Mesenteric fat pad (tissue), 1 donor: ENCODE measurements around the gene PANX3. TPM values are rescaled to one million over a fixed set of nuclear protein-coding genes. Genes with fewer than 3 reads are reported as not detected.

Experiments
- DNase-seq: peaks from one replicate; pipeline ENCODE4 v3.0.0-alpha.2; 2020; ENCODE audit warnings: low spot score
- total RNA-seq: library from RNA; stranded (reverse); fragmentation: NEBNext Ultra II Directional; extraction: Animal tissue kit (Norgen Biotek cat#: 25700); gene quantifications from one replicate; pipeline ENCODE4 v1.2.1, GENCODE V29; 2021
- donor health status: DM: yes; HTN: yes; CAD: no.

PANX3 gene
- total RNA-seq, 1 donor from 2014 or later, result not detected

GRCh38 chr11:124656774-124657630 is 45.8 kb downstream of the PANX3 start:
- no peak for DNase-seq

DNA sequence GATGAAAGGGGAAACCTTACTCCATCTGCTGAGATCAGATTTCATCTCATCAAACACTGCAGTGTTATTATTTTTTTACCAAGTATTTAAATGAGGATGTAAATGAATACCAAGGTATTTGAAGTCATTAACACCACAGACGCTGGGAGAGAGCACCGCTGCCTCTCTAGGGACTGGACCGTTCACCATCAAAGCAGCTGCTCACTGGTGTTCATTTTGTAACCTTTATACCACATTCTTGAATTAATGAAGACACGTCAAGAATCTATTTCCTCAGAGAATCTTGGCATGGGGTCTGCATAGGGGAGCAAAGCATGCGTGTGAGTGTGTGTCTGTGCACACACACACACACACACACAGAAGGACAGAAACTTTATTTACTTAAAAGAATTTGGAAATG is 46.7 kb downstream of the PANX3 start:
- no peak for DNase-seq

- no peak for DNase-seq
Observed at GRCh38 chr11:124658501-124658900, 47.3 kb downstream of the PANX3 start.

GRCh38 chr11:124658986-124659385 is 47.8 kb downstream of the PANX3 start:
- DNase-seq, result no peak

DNA sequence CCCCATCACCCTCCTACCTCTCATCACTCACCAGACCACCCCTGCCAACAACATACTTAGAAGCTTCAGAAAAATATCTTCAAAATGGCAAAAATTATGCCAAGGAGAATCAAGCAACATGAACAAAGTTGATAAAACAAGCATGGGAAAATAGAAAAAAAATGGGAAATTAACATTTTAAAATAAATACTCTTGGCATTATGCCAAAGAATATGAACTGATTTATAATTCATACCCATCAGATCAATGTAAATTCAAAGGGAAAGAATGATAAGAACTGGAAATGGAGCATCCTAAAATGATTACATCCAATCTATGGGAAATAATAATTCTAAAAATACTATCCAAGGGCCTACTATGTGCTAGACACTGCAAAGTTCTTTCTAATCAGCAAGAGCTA is 50.3 kb downstream of the PANX3 start:
- DNase-seq, result no peak

DNA sequence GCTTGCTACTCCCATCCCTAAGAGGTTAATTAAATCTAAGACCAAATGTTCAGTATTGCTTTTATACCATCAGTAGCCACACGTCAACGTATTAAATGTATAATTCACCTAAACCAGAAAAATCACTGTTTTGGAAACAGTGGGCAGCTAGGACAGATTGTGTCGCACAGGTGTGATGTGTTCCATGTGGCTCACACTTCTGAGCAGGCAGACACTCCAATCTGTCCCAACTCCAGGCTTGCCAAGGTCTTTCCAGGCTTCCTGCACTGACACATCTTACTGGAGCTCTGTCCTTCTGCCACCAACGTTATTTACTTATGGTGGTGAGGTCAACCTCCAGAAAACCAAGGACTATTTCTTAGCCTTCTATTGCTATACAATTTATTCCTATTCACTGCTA is 50.9 kb downstream of the PANX3 start:
- no peak for DNase-seq

GRCh38 chr11:124663861-124664260 is 52.6 kb downstream of the PANX3 start:
- DNase-seq, result no peak

- no peak for DNase-seq
Observed at GRCh38 chr11:124667601-124668000, 56.4 kb downstream of the PANX3 start.

DNA sequence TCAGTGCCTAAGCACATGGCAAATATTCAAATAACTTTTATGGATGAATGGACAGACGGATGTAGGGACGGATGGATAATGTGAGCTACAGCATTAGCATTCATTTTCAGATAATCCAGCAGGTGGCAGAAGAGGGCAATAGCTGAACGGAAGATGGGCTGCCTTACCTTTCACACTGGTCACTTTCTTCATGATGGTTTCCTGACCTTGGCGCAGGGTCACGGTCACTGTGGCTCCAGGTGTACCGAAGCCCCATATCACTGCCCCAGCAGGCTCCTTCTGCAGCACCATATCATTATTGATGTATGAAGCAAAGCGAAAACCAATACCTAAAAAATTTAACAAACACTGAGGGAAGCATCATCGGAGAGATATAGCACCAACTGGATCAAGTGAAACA is 58.0 kb downstream of the PANX3 start:
- no peak for DNase-seq

Other genes starting within 250 kb of the PANX3 start
- gene OR8B2, start 226.9 kb upstream of the PANX3 start, total RNA-seq, result not detected
- gene OR8B3, start 212.4 kb upstream of the PANX3 start, total RNA-seq, result not detected
- not detected for gene OR8B4, start 186.6 kb upstream of the PANX3 start, total RNA-seq
- gene OR8B8, start 165.7 kb upstream of the PANX3 start, total RNA-seq, result not detected
- not detected for gene OR8B12, start 67.8 kb upstream of the PANX3 start, total RNA-seq
- not detected for gene OR8A1, start 41.4 kb upstream of the PANX3 start, total RNA-seq
- gene TBRG1, start 11.4 kb downstream of the PANX3 start, total RNA-seq, result 32.7 TPM
- 28.2 TPM for gene SIAE, start 62.3 kb downstream of the PANX3 start, total RNA-seq
- gene SPA17, start 62.5 kb downstream of the PANX3 start, total RNA-seq, result 4.0 TPM
- gene NRGN, start 128.5 kb downstream of the PANX3 start, total RNA-seq, result 4.0 TPM
- 2.0 TPM for gene VSIG2, start 140.8 kb downstream of the PANX3 start, total RNA-seq
- gene ESAM, start 150.9 kb downstream of the PANX3 start, total RNA-seq, result 84.0 TPM
- gene MSANTD2, start 189.0 kb downstream of the PANX3 start, total RNA-seq, result 11.3 TPM